HepG2 (cell line): ENCODE measurements around the gene NKAIN4. TPM values are rescaled to one million over a fixed set of nuclear protein-coding genes. Genes with fewer than 3 reads are reported as not detected.

Experiments used
- AGO2 ChIP-seq: fragments of 200-400 bp; formaldehyde crosslinking; optimal IDR thresholded peaks from 2 replicates; pipeline ENCODE3; 2017; ENCODE audit warnings: mild to moderate bottlenecking, low read depth, low read length, moderate library complexity
- NCOA5 ChIP-seq: sonication (generic); formaldehyde crosslinking; IDR thresholded peaks from 2 replicates; pipeline ENCODE4 v1.4.0; 2020; ENCODE audit warnings: missing genetic modification reagents
- POLR2AphosphoS2 ChIP-seq: IDR thresholded peaks from 2 replicates; pipeline ENCODE4 v1.6.1; 2011; ENCODE audit warnings: low read depth, low read length, improper control_type of control experiment
- RBM22 ChIP-seq: fragments of 200-400 bp; formaldehyde crosslinking; optimal IDR thresholded peaks from 2 replicates; pipeline ENCODE3; 2017; ENCODE audit warnings: mild to moderate bottlenecking, low read length, moderate library complexity
- SAFB2 ChIP-seq: sonication (generic); formaldehyde crosslinking; IDR thresholded peaks from 2 replicates; pipeline ENCODE4 v1.5.1; 2020; ENCODE audit warnings: missing genetic modification reagents, low read depth, mild to moderate bottlenecking, borderline replicate concordance
- ZFP1 ChIP-seq: IDR thresholded peaks from 2 replicates; pipeline ENCODE4 v1.6.1; 2016
- ZNF317 ChIP-seq: sonication (generic); formaldehyde crosslinking; IDR thresholded peaks from 2 replicates; pipeline ENCODE4 v1.5.0; 2020; ENCODE audit warnings: mild to moderate bottlenecking, missing genetic modification reagents
- ZNF703 ChIP-seq: sonication (generic); formaldehyde crosslinking; IDR thresholded peaks from 2 replicates; pipeline ENCODE4 v1.5.1; 2020; ENCODE audit warnings: missing genetic modification reagents, mild to moderate bottlenecking, moderate library complexity, borderline replicate concordance
- ZSCAN30 ChIP-seq: sonication (generic); formaldehyde crosslinking; IDR thresholded peaks from 2 replicates; pipeline ENCODE4 v1.5.0; 2020; ENCODE audit warnings: mild to moderate bottlenecking, missing genetic modification reagents
- polyA plus RNA-seq, 8 experiments: library from polyadenylated mRNA; depleted of rRNA in 3 of 8; stranded (reverse) in 7 of 8; unstranded in 1 of 8; fragments of >200 nt; fragmentation: Illumina TruSeq in 4 of 8; extraction: Trizol in 4 of 8; gene quantifications; 2 replicates each; pipeline versions ENCODE4 v1.2.1 to v1.2.3, GENCODE V29; 2011 to 2016; ENCODE audit warnings: low read depth in 4 of 8, missing spikeins in 1 of 8, mixed read lengths in 1 of 8; ENCODE audit not compliant: insufficient read depth in 1 of 8
- total RNA-seq, 5 experiments: library from RNA; depleted of rRNA; stranded (reverse); fragments of >200 nt; fragmentation: Illumina TruSeq; extraction: Trizol; gene quantifications; 2 replicates each; pipeline ENCODE4 v1.2.3, GENCODE V29; 2016; ENCODE audit warnings: low read depth in 1 of 5
- TF ChIP-seq, protein P1 (sequence below): sonication (generic); formaldehyde crosslinking; IDR thresholded peaks from 2 replicates; pipeline ENCODE4 v1.5.0; 2020; ENCODE audit warnings: mild to moderate bottlenecking, missing genetic modification reagents
- TF ChIP-seq, protein P2 (sequence below): sonication (generic); formaldehyde crosslinking; conservative IDR thresholded peaks from 2 replicates; pipeline ENCODE4 v1.4.0; 2020; ENCODE audit warnings: mild to moderate bottlenecking, missing genetic modification reagents, moderate library complexity
- TF ChIP-seq, protein P3 (sequence below): sonication (generic); formaldehyde crosslinking; IDR thresholded peaks from 2 replicates; pipeline ENCODE4 v1.9.0; 2022; ENCODE audit warnings: missing genetic modification reagents, mild to moderate bottlenecking, borderline replicate concordance
- TF ChIP-seq, protein P4 (sequence below): sonication (generic); formaldehyde crosslinking; IDR thresholded peaks from 2 replicates; pipeline ENCODE4 v1.8.1; 2023; ENCODE audit warnings: mild to moderate bottlenecking, inconsistent platforms, moderate library complexity, missing genetic modification reagents, borderline replicate concordance
- TF ChIP-seq, protein P5 (sequence below): IDR thresholded peaks from 2 replicates; pipeline ENCODE4 v1.6.1; 2016; ENCODE audit warnings: missing biosample characterization, missing genetic modification reagents, low read depth

Gene NKAIN4
- total and polyA plus RNA-seq, 2 of the 13 experiments (the other 11 are each of a cell fraction or from before 2014, with no cell fraction given): not detected

DNA sequence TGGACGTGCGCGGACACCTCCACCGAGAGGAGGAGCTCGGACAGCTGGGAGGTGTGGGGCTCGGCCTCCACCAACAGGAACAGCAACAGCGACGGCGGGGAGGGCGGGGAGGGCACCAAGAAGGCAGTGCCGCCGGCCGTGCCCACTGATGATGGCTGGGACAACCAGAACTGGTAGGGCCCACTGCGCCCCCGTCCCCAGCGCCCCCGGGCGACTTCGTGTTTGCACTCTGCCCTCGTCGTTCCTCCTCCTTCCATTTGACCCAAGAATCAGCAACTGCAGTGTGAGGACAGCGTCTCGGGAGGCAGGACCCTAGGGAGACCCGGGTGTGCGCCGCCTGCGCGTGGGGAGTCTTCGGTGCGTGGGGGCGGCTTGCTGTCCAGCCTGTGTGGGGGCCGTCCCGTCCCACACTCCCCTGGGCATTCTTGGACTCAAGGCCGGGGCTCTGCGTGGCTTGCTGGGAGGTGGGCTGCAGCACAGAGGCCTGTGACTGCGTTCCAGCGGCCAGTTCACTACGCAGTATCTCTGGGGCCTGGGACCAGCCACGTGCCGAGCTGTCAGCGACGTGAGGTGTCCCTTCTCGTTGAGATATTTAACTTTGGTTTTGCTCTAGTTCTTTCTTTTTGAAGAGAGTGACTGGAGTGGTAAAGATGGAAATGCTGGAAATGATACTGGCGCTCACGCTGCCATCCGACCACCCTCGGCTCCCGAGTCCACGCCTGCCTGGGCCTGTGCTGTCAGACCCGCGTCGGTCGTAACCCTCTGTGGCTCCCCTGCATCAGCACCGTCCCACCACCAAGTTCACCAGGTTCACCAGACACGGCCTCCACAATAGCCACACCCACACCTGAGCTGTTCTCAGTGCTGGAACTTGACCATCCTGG is 33.7 kb upstream of the NKAIN4 start (continued):
- TF ChIP-seq, protein P1, sequence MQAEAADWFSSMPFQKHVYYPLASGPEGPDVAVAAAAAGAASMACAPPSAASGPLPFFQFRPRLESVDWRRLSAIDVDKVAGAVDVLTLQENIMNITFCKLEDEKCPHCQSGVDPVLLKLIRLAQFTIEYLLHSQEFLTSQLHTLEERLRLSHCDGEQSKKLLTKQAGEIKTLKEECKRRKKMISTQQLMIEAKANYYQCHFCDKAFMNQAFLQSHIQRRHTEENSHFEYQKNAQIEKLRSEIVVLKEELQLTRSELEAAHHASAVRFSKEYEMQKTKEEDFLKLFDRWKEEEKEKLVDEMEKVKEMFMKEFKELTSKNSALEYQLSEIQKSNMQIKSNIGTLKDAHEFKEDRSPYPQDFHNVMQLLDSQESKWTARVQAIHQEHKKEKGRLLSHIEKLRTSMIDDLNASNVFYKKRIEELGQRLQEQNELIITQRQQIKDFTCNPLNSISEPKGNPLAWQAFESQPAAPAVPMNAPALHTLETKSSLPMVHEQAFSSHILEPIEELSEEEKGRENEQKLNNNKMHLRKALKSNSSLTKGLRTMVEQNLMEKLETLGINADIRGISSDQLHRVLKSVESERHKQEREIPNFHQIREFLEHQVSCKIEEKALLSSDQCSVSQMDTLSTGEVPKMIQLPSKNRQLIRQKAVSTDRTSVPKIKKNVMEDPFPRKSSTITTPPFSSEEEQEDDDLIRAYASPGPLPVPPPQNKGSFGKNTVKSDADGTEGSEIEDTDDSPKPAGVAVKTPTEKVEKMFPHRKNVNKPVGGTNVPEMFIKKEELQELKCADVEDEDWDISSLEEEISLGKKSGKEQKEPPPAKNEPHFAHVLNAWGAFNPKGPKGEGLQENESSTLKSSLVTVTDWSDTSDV (CRISPR knock-in tag): peak; percentile 60; the same call in 1 of the 2 replicates
- TF ChIP-seq, protein P2, sequence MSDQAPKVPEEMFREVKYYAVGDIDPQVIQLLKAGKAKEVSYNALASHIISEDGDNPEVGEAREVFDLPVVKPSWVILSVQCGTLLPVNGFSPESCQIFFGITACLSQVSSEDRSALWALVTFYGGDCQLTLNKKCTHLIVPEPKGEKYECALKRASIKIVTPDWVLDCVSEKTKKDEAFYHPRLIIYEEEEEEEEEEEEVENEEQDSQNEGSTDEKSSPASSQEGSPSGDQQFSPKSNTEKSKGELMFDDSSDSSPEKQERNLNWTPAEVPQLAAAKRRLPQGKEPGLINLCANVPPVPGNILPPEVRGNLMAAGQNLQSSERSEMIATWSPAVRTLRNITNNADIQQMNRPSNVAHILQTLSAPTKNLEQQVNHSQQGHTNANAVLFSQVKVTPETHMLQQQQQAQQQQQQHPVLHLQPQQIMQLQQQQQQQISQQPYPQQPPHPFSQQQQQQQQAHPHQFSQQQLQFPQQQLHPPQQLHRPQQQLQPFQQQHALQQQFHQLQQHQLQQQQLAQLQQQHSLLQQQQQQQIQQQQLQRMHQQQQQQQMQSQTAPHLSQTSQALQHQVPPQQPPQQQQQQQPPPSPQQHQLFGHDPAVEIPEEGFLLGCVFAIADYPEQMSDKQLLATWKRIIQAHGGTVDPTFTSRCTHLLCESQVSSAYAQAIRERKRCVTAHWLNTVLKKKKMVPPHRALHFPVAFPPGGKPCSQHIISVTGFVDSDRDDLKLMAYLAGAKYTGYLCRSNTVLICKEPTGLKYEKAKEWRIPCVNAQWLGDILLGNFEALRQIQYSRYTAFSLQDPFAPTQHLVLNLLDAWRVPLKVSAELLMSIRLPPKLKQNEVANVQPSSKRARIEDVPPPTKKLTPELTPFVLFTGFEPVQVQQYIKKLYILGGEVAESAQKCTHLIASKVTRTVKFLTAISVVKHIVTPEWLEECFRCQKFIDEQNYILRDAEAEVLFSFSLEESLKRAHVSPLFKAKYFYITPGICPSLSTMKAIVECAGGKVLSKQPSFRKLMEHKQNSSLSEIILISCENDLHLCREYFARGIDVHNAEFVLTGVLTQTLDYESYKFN: no peak
- 0 out of 2 replicates have a peak, but pooled peaks have one; percentile 66 for TF ChIP-seq SAFB2 (CRISPR knock-in tag)
- 0 out of 2 replicates have a peak, but pooled peaks have one; percentile 24 for TF ChIP-seq POLR2AphosphoS2
- no peak for TF ChIP-seq ZSCAN30 (CRISPR knock-in tag)
- peak; percentile 82 for TF ChIP-seq AGO2
- TF ChIP-seq, protein P3, sequence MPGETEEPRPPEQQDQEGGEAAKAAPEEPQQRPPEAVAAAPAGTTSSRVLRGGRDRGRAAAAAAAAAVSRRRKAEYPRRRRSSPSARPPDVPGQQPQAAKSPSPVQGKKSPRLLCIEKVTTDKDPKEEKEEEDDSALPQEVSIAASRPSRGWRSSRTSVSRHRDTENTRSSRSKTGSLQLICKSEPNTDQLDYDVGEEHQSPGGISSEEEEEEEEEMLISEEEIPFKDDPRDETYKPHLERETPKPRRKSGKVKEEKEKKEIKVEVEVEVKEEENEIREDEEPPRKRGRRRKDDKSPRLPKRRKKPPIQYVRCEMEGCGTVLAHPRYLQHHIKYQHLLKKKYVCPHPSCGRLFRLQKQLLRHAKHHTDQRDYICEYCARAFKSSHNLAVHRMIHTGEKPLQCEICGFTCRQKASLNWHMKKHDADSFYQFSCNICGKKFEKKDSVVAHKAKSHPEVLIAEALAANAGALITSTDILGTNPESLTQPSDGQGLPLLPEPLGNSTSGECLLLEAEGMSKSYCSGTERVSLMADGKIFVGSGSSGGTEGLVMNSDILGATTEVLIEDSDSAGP (CRISPR knock-in tag): no peak
- TF ChIP-seq, protein P4, sequence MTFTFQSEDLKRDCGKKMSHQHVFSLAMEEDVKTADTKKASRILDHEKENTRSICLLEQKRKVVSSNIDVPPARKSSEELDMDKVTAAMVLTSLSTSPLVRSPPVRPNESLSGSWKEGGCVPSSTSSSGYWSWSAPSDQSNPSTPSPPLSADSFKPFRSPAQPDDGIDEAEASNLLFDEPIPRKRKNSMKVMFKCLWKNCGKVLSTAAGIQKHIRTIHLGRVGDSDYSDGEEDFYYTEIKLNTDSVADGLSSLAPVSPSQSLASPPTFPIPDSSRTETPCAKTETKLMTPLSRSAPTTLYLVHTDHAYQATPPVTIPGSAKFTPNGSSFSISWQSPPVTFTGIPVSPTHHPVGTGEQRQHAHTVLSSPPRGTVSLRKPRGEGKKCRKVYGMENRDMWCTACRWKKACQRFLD: no peak
- no peak for TF ChIP-seq ZNF703 (CRISPR knock-in tag)
- peak; percentile 27 for TF ChIP-seq RBM22
- TF ChIP-seq ZFP1 (CRISPR knock-in tag): no peak
- TF ChIP-seq, protein P5, sequence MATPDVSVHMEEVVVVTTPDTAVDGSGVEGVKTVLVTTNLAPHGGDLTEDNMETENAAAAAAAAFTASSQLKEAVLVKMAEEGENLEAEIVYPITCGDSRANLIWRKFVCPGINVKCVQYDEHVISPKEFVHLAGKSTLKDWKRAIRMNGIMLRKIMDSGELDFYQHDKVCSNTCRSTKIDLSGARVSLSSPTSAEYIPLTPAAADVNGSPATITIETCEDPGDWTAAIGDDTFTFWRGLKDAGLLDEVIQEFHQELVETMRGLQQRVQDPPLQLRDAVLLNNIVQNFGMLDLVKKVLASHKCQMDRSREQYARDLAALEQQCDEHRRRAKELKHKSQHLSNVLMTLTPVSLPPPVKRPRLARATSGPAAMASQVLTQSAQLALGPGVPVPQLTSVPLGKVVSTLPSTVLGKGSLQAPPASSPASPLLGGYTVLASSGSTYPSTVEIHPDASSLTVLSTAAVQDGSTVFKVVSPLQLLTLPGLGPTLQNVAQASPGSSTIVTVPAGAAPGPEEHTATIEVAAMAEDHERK: no peak
- no peak for TF ChIP-seq NCOA5 (CRISPR knock-in tag)
- no peak for TF ChIP-seq ZNF317 (CRISPR knock-in tag)
